GM18519 (cell line): ENCODE data around the gene CNN2.

Source experiments
- ATAC-seq: cut with Tn5 transposase; IDR thresholded peaks from one replicate; pipeline ENCODE4 v1.9.1; 2021; ENCODE audit warnings: mild to moderate bottlenecking, moderate library complexity; ENCODE audit not compliant: unreplicated experiment, low FRiP score

The CNN2 gene

DNA sequence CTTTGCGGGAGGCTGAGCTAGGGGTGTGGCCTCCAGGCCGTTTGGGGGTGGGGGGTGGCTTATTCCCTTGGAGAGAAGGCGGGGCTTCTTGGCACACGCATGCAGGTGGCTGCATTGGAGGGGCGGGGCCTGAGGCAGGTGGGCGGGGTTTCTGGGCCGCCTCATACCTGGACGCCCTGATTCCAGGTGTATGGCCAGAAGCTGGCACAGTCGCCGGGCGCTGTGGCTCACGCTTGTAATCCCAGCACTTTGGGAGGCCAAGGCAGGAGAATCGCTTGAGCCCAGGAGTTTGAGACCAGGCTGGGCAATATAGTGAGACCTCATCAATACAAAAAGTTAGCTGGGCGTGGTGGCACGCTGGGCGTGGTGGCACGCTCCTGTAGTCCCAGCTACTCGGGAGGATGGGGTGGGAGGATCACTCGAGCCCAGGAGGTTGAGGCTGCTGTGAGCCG lies 21.3 kb downstream of the CNN2 start:
- no peak for ATAC-seq

DNA sequence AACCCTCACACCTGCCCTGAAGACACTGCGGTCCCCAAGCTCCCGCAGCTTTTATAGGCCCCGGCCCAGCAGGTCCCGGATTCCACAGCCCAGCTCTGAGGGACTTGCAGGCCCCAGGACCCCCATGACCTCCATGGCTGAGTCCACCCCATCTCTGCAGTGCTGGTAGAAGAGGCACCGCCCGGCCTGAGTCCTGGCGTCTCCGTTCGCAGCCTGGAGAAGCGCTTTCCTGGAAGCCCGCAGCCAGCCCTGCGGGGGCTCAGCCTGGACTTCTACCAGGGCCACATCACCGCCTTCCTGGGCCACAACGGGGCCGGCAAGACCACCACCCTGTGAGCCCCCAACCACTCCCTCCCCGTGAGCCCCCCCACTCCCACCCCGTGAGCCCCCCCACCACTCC lies 22.7 kb downstream of the CNN2 start:
- ATAC-seq, result no peak

DNA sequence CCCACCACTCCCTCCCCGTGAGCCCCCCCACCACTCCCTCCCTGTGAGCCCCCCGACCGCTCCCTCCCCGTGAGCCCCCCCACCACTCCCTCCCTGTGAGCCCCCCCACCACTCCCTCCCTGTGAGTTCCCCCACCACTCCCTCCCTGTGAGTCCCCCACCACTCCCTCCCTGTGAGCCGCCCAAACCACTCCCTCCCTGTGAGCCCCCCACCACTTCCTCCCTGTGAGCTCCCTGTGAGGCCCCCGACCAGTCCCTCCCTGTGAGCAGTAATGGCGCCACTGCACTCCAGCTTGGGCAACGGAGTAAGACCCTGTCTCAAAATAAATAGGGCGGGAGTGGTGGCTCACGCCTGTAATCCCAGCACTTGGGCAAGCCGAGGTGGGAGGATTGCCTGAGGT lies 23.4 kb downstream of the CNN2 start:
- ATAC-seq, result no peak

DNA sequence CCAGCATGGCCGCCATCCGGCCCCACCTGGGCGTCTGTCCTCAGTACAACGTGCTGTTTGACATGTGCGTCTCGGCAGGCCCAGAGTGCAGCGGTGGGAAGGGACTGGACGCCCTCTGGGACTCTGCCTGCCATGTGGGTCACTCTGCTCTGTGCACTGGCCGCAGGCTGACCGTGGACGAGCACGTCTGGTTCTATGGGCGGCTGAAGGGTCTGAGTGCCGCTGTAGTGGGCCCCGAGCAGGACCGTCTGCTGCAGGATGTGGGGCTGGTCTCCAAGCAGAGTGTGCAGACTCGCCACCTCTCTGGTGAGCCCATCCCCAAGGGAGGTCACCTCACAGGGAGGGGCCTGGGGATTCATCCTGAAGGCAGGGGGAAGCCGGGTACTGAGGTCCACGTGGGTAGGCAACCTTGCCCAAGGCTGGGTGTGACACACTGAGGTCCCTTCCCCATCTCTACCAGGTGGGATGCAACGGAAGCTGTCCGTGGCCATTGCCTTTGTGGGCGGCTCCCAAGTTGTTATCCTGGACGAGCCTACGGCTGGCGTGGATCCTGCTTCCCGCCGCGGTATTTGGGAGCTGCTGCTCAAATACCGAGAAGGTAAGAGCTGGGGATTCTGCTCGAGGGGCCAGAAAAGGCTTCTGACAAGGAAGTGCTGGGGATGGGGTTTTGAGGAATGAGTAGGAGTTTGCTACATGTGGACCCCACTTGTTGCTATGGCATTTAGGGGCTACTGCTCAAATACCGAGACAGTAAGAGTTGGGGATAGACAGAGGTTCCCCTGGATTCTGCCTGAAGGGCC lies 24.8 kb downstream of the CNN2 start:
- no peak for ATAC-seq

DNA sequence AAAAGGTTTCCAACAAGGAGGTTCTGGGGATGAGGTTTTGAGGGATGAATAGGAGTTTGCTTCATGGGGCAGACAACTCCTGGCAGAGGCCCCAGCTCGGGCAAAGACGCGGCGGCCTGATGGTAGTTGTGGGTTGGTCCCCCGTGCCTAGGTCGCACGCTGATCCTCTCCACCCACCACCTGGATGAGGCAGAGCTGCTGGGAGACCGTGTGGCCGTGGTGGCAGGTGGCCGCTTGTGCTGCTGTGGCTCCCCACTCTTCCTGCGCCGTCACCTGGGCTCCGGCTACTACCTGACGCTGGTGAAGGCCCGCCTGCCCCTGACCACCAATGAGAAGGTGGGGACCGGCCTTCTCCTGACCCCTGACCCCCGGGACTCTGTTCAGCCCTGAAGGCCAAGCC lies 25.4 kb downstream of the CNN2 start:
- no peak for ATAC-seq

DNA sequence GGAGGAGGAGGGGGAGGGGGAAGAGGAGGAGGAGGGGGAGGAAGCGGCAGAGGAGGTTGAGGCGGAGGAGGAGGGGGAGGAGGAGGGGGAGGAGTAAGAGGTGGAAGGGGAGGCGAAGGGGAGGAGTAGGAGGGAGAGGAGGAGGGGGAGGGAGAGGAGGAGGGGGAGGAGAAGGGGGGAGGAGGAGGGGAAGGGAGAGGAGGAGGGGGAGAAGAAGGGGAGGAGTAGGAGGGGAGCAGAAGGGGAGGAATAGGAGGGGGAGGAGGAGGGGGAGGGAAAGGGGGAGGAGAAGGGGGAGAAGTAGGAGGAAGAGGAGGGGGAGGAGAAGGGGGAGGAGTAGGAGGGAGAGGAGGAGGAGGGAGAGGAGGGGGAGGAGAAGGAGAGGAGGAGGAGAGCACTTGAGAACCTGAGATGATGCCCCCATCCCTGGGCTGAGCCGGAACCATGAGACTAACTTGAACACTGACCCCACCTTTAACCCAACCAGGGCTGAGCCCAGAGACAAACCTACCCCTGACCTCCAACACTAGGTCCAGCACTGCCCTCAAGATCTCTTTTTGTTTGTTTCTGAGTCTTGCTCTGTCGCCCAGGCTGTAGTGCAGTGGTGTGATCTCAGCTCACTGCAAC lies 26.1 kb downstream of the CNN2 start:
- ATAC-seq, result no peak

DNA sequence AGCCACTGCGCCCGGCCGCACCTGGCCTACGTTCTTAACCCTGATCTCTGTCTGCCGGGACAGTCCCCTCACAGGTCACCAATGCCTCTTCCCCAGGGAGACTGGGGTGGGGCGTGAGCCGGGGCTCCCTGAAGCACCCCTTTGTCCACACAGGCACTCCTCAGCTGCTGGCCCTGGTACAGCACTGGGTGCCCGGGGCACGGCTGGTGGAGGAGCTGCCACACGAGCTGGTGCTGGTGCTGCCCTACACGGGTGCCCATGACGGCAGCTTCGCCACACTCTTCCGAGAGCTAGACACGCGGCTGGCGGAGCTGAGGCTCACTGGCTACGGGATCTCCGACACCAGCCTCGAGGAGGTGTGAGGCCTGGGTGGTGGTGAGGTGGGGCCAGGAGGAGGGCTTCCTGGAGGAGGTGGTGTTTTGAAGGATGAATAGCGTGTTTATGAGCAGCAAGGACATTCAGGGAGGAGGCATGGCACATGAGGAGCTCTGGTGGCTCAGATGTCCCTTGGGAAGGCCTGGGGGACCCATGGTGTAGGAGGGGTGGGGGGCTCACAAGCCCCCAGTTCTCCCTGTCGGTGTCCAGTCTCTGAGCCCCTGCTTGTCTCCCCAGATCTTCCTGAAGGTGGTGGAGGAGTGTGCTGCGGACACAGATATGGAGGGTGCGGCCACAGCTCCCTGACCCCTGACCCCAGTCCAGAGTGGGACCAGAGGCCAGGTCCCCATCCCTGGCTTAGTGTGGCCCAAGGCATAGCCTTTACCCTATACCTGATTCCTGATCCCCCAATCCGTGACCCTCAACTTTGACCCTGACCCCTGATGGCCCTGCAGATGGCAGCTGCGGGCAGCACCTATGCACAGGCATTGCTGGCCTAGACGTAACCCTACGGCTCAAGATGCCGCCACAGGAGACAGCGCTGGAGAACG lies 27.0 kb downstream of the CNN2 start:
- no peak for ATAC-seq

DNA sequence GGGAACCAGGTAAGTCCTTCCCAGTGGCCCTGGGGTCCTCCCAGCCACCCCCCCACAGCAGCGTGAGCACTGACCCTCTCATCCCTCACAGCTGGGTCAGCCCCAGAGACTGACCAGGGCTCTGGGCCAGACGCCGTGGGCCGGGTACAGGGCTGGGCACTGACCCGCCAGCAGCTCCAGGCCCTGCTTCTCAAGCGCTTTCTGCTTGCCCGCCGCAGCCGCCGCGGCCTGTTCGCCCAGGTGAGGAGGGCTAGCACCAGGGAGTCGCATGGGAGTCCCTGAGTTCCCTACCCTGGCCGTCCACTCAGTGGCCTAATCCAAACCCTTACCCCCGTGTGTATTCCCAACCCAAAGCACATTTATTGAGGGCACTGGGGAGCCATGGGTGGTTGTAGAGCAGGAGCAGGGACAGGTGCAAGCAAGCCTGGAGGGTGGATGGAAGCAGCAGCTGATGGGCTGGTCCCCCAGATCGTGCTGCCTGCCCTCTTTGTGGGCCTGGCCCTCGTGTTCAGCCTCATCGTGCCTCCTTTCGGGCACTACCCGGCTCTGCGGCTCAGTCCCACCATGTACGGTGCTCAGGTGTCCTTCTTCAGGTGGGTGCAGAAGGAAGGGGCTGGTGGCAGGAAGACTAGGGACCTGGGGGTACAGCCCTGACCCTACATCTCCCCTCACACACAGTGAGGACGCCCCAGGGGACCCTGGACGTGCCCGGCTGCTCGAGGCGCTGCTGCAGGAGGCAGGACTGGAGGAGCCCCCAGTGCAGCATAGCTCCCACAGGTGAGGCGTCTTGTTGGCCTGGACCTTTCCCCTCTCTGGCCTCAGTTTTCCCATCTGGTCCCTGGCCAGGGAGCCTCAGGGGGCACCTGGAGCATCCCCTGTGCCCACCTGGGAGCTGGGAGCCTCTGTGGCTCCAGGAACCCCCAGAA lies 28.0 kb downstream of the CNN2 start:
- ATAC-seq, result no peak

DNA sequence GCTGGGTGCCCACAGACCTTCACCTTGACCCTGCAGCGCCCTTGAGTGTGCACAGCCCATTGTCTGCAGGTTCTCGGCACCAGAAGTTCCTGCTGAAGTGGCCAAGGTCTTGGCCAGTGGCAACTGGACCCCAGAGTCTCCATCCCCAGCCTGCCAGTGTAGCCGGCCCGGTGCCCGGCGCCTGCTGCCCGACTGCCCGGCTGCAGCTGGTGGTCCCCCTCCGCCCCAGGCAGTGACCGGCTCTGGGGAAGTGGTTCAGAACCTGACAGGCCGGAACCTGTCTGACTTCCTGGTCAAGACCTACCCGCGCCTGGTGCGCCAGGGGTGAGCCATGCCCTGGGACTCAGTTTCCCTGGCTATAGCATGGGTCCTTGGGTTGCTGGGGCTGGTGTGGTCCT lies 28.6 kb downstream of the CNN2 start:
- ATAC-seq, result no peak

DNA sequence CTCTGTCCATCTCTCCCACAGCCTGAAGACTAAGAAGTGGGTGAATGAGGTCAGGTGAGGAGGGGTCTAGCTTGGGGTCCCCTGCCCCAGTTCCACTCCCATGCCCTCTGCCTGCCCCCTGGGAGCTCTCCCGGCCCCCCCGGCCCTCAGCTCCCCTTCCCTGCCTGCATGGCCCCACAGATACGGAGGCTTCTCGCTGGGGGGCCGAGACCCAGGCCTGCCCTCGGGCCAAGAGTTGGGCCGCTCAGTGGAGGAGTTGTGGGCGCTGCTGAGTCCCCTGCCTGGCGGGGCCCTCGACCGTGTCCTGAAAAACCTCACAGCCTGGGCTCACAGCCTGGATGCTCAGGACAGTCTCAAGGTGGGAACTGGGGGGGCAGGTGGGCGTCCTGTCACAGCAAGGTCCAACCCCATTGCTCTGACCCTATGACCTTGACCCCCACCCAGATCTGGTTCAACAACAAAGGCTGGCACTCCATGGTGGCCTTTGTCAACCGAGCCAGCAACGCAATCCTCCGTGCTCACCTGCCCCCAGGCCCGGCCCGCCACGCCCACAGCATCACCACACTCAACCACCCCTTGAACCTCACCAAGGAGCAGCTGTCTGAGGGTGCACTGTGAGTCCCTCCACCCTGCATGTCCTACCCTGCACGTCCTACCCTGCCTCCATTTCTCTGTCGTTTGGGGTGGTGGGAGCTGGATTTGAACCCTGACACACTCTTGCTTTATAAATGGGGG lies 29.6 kb downstream of the CNN2 start:
- ATAC-seq, result no peak

DNA sequence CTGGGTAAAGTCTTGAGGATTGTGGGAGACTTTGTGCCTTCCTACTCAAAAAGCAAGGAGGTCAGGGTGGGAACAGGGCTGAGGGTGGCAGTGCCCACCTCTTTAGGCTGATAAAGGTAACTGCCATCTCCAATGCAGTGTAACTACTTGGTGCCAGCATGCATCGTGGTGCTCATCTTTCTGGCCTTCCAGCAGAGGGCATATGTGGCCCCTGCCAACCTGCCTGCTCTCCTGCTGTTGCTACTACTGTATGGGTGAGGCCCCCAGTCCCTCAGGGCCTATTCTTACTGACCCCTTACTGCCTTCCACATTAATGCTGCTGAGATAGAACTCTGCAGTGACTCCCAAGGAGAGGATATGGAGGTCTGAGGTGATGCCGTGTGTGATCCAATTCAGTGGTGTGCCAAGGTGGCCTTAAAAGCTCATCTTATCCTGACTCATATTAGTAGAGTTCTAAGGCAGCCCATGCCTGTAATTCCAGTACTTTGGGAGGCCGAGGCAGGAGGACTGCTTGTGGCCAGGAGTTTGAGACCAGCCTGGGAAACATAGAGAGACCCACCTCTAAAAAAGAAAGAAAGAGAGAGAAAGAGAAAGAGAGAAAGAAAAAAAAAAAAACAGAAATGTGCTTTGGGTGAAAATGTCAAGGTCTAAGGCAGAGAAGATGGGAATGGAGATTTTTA lies 30.9 kb downstream of the CNN2 start:
- ATAC-seq, result no peak

DNA sequence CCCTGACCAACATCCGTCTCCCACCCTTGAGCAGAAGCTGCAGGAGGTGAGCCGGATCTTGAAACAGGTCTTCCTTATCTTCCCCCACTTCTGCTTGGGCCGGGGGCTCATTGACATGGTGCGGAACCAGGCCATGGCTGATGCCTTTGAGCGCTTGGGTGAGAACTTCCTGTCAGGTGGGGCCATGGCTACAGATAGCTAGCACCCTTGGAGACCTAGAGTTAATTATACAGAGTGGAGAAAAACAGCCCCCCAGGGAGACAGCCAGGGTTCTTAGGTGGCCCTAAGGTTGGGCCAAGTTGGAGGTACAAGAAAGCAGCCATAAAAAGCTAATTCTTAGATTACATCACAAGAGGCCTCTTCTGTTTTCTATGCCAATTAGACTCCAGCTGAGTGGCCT lies 31.7 kb downstream of the CNN2 start:
- ATAC-seq, result no peak

DNA sequence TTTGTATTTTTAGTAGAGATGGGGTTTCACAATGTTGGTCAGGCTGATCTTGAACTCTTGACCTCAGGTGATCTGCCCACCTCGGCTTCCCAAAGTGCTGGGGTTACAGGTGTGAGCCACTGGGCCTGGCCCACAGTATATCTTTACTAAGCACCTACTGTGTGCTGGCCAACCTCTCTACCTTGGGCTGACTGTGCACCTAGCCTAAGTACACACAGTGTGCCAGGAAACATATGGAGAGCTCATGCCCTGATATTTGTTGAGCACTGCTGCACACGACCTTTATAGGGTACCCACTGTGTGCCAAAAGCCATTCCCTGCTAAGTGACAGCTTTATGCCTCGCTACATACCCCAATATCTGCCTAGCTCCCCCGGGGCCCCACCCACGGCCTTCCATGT lies 34.3 kb downstream of the CNN2 start:
- no peak for ATAC-seq

DNA sequence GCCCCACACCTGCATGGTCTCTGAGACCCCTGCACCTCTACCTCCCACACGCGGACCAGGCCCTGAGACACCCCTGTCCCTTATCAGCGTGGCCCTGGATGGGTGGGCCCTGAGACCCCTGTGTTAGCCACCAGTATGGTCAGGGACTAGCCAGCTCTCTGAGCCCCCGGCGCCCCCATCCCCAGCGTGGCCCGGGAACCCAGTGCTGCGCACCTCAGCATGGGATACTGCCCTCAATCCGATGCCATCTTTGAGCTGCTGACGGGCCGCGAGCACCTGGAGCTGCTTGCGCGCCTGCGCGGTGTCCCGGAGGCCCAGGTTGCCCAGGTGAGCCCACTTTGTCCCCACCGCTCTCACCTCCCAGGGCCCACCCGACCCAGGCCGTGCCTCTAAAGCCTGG lies 35.6 kb downstream of the CNN2 start:
- ATAC-seq, result no peak

DNA sequence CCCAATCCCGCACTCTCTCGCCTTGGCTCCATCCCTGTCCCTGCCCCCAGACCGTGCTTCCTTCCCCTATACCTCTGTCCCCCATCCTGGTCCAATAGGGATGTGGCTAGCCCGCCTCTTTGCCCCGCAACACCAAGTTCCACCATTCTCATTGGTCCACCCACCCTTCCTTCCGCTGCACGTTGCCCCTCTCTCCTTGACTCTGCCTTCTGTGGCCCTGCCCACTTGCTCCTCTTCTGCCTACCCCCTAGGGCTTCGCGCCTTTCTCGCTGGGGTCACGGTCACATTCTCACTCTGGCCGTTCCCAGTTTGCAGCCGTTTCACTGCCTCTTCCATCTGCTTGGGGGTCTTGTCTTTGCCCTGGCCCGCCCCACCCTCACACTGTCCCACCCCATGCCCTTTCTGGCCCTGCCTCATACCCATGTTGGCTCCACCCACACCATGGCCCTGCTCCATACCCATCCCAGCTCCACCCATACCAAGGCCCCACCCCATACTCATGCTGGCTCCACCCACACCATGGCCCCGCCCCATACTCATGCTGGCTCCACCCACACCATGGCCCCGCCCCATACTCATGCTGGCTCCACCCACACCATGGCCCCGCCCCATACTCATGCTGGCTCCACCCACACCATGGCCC lies 36.1 kb downstream of the CNN2 start:
- ATAC-seq, result no peak

DNA sequence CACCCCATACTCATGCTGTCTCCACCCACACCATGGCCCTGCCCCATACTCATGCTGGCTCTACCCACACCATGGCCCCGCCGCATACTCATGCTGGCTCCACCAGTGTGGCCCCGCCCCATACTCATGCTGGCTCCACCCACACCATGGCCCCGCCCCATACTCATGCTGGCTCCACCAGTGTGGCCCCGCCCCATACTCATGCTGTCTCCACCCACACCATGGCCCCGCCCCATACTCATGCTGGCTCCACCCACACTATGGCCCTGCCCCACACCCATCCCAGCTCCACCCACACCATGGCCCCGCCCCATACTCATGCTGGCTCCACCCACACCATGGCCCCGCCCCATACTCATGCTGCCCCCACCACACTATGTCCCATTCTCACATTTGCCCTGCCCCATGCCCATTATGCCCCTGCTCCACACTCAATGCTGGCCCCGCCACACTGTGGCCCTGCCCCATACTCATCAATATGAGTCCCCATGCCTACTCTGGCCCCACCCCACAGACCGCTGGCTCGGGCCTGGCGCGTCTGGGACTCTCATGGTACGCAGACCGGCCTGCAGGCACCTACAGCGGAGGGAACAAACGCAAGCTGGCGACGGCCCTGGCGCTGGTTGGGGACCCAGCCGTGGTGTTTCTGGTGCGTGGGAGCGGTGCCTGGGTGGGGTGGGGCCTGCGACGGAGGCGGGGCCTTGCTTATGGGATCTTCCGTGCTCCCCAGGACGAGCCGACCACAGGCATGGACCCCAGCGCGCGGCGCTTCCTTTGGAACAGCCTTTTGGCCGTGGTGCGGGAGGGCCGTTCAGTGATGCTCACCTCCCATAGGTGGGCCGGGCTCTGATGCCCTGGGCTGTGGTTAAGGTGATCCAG lies 36.9 kb downstream of the CNN2 start:
- no peak for ATAC-seq

DNA sequence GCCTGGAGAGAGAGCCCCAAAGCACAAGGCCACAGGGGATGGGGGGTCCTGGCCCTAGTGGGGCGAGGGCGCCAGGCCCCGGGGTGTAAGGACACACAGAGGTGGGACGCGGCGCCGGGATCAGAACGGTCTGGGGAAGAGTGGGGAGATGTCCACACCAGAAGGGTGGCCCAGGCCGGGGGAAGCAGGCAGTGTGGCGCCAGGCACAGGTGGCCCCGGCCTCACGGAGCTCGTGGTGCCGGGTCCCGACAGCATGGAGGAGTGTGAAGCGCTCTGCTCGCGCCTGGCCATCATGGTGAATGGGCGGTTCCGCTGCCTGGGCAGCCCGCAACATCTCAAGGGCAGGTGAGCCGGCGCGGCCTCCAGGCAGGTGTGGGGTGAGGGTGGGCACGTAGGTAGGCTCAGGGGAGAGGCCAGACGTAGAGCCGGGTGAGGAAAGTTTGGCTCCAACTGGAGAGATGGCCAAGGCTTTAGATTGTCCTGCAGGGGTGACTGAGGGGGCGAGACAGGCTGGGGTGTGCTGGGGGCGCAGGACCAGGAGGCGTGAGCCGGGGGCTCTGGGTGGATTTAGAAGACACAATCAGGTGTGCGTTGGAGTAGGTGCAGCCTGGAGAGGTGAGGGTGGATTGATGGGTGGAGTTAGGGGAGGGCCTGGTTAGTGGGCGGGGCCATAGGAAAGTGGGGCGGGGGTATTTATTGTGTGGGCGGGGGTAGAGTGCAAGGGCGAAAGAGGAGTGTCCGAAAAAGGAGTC lies 37.7 kb downstream of the CNN2 start:
- no peak for ATAC-seq
